ENCODE measurements around the gene PRKN. TPM values are rescaled to one million over a fixed set of nuclear protein-coding genes. Genes with fewer than 3 reads are reported as not detected.

Gene PRKN
- total RNA-seq, 1 donor from 2014 or later = 1.3 TPM

- TF ChIP-seq CTCF (IDR thresholded peaks at IDR 0.05; ENCODE audit: insufficient read depth, low read depth, low read length) (no peak), EZH2 (IDR thresholded peaks at IDR 0.05; ENCODE audit: insufficient read depth, low read length) (no peak)
- Histone ChIP-seq H2AFZ (ENCODE audit: low read depth, low read length) (no peak overlapping the region), H3K27me3 (ENCODE audit: insufficient read depth, low read length) (no peaks in the 10 kb centered on the region), H3K9ac (ENCODE audit: low read length) (no peak overlapping the region), H3K27ac (ENCODE audit: low read depth, low read length) (no peak overlapping the region), H4K20me1 (ENCODE audit: insufficient read depth, low read length) (no peaks in the 10 kb centered on the region), H3K9me3 (ENCODE audit: insufficient read depth, low read depth, low read length) (no peaks in the 10 kb centered on the region), H3K4me1 (ENCODE audit: insufficient read depth, low read length) (no peaks in the 10 kb centered on the region), H3K36me3 (ENCODE audit: insufficient read depth, low read length) (no peaks in the 10 kb centered on the region), H3K4me3 (ENCODE audit: insufficient read depth, low read depth, low read length) (no peak overlapping the region), H3K79me2 (ENCODE audit: insufficient read depth, low read length) (no peaks in the 10 kb centered on the region), H3K4me2 (ENCODE audit: low read length) (no peak overlapping the region)
- Mint-ChIP-seq H3K4me3 (ENCODE audit: unreplicated experiment) (no peak overlapping the region), H3K4me1 (ENCODE audit: low read depth, unreplicated experiment) (no peaks in the 10 kb centered on the region), H3K36me3 (ENCODE audit: low read depth, unreplicated experiment) (no peaks in the 10 kb centered on the region), H3K9me3 (ENCODE audit: unreplicated experiment) (no peaks in the 10 kb centered on the region), H3K27ac (ENCODE audit: unreplicated experiment) (no peak overlapping the region), H3K27me3 (ENCODE audit: low read depth, unreplicated experiment) (peaks cover 7% of the 10 kb centered on the region)
- no peak for DNase-seq (ENCODE audit: low read depth)
- FAIRE-seq = no peak
These were observed 766.5 kb downstream of the PRKN start for GRCh38 chr6:161961046-161961445.

- FAIRE-seq = no peak
- H3K27me3 Mint-ChIP-seq (ENCODE audit: low read depth, unreplicated experiment) = peaks cover 7% of the 10 kb centered on the region
These were observed 768.5 kb downstream of the PRKN start for GRCh38 chr6:161959072-161959471.

More at GRCh38 chr6:161959072-161959471, 768.5 kb downstream of the PRKN start:
- no peak overlapping the region for H2AFZ ChIP-seq (ENCODE audit: low read depth, low read length)
- H3K27ac Mint-ChIP-seq (ENCODE audit: unreplicated experiment) = no peak overlapping the region
- H3K4me1 ChIP-seq (ENCODE audit: insufficient read depth, low read length) = no peaks in the 10 kb centered on the region
- no peak overlapping the region for H3K4me3 Mint-ChIP-seq (ENCODE audit: unreplicated experiment)
- DNase-seq (ENCODE audit: low read depth) = no peak
- no peaks in the 10 kb centered on the region for H3K36me3 Mint-ChIP-seq (ENCODE audit: low read depth, unreplicated experiment)
- no peak overlapping the region for H3K4me2 ChIP-seq (ENCODE audit: low read length)
- TF ChIP-seq EZH2 (IDR thresholded peaks at IDR 0.05; ENCODE audit: insufficient read depth, low read length) = no peak
- no peak for TF ChIP-seq CTCF (IDR thresholded peaks at IDR 0.05; ENCODE audit: insufficient read depth, low read depth, low read length)
- no peaks in the 10 kb centered on the region for H4K20me1 ChIP-seq (ENCODE audit: insufficient read depth, low read length)
- no peaks in the 10 kb centered on the region for H3K27me3 ChIP-seq (ENCODE audit: insufficient read depth, low read length)
- H3K27ac ChIP-seq (ENCODE audit: low read depth, low read length) = no peak overlapping the region
- H3K36me3 ChIP-seq (ENCODE audit: insufficient read depth, low read length) = no peaks in the 10 kb centered on the region
- H3K9me3 Mint-ChIP-seq (ENCODE audit: unreplicated experiment) = no peaks in the 10 kb centered on the region
- H3K4me3 ChIP-seq (ENCODE audit: insufficient read depth, low read depth, low read length) = no peak overlapping the region
- H3K4me1 Mint-ChIP-seq (ENCODE audit: low read depth, unreplicated experiment) = peaks cover 5% of the 10 kb centered on the region
- H3K79me2 ChIP-seq (ENCODE audit: insufficient read depth, low read length) = no peaks in the 10 kb centered on the region
- no peaks in the 10 kb centered on the region for H3K9me3 ChIP-seq (ENCODE audit: insufficient read depth, low read depth, low read length)
- H3K9ac ChIP-seq (ENCODE audit: low read length) = no peak overlapping the region
